Endodermal cell (in vitro differentiated cells): ENCODE measurements around the gene STEAP1B. TPM values are rescaled to one million over a fixed set of nuclear protein-coding genes. Genes with fewer than 3 reads are reported as not detected.

ENCODE experiments used
- DNase-seq: peaks from one replicate; pipeline ENCODE4 v3.0.0-alpha.2; 2017
- H3K27ac ChIP-seq: 2 replicates; pipeline ENCODE4 v1.5.1; 2013; ENCODE audit warnings: mild to moderate bottlenecking, low read depth, low read length, moderate library complexity
- H3K27me3 ChIP-seq: 2 replicates; pipeline ENCODE4 v1.6.1; 2013; ENCODE audit warnings: mild to moderate bottlenecking, low read length, moderate library complexity; ENCODE audit not compliant: insufficient read depth, control insufficient read depth, poor library complexity, severe bottlenecking
- H3K36me3 ChIP-seq: 2 replicates; pipeline ENCODE4 v1.7.0; 2013; ENCODE audit warnings: mild to moderate bottlenecking, low read length, moderate library complexity; ENCODE audit not compliant: control insufficient read depth, insufficient read depth
- H3K4me1 ChIP-seq: one replicate; pipeline ENCODE4 v1.7.0; 2013; ENCODE audit warnings: low read length; ENCODE audit not compliant: control insufficient read depth, insufficient read depth
- H3K4me3 ChIP-seq: 2 replicates; pipeline ENCODE4 v1.5.1; 2013; ENCODE audit warnings: mild to moderate bottlenecking, low read length, moderate library complexity
- H3K9ac ChIP-seq: 2 replicates; pipeline ENCODE4 v1.6.1; 2013; ENCODE audit warnings: mild to moderate bottlenecking, low read length, moderate library complexity; ENCODE audit not compliant: poor library complexity, severe bottlenecking; ENCODE audit errors: extremely low read depth
- H3K9me3 ChIP-seq: 2 replicates; pipeline ENCODE4 v1.6.1; 2013; ENCODE audit warnings: mild to moderate bottlenecking, low read length, moderate library complexity; ENCODE audit not compliant: control insufficient read depth
- H3K27ac Mint-ChIP-seq: 2 replicates; pipeline ENCODE4 v1.8.0; 2020; ENCODE audit warnings: mixed read lengths
- H3K27me3 Mint-ChIP-seq: 2 replicates; pipeline ENCODE4 v1.8.0; 2021; ENCODE audit warnings: mild to moderate bottlenecking, mixed read lengths; ENCODE audit not compliant: insufficient read depth
- H3K36me3 Mint-ChIP-seq: 2 replicates; pipeline ENCODE4 v1.8.0; 2020; ENCODE audit warnings: low read depth, mixed read lengths
- H3K4me1 Mint-ChIP-seq: 2 replicates; pipeline ENCODE4 v1.8.0; 2020; ENCODE audit warnings: mixed read lengths
- H3K4me3 Mint-ChIP-seq: 2 replicates; pipeline ENCODE4 v1.8.0; 2020; ENCODE audit warnings: mild to moderate bottlenecking, moderate library complexity, mixed read lengths
- H3K9me3 Mint-ChIP-seq: 2 replicates; pipeline ENCODE4 v1.8.0; 2020; ENCODE audit warnings: mild to moderate bottlenecking, mixed read lengths
- WGBS, 2 experiments: methylation state at CpG; one replicate each; pipeline versions ENCODE4 v1.1.5 to v1.1.7; 2013; ENCODE audit warnings: missing lambda C conversion rate in 2 of 2, mixed read lengths in 1 of 2; ENCODE audit not compliant: insufficient coverage in 1 of 2, insufficient read length in 1 of 2; 5-methylcytosine and 5-hydroxymethylcytosine counted together
- total RNA-seq, 2 donors: library from RNA; stranded (reverse); fragmentation: NEBNext Ultra II Directional in 1 of 2; extraction: Animal tissue kit (Norgen Biotek cat#: 25700) in 1 of 2; gene quantifications; 2 replicates in 1 of 2; 3 replicates in 1 of 2; pipeline ENCODE4 v1.2.1, GENCODE V29; 2021
- TF ChIP-seq, protein P1 (sequence below): fragments of 200-600 bp; sonication (generic); conservative IDR thresholded peaks from 2 replicates; pipeline ENCODE4 v1.5.0; 2021; ENCODE audit warnings: antibody characterized with exemption, mild to moderate bottlenecking

STEAP1B gene
- total RNA-seq, 2 donors from 2014 or later, result 30.5 to 54.2 TPM

GRCh38 chr7:22377703-22378102 is 122.3 kb downstream of the STEAP1B start:
- Histone ChIP-seq H3K36me3 (no peaks in the 10 kb centered on the region), H3K27ac (no peak overlapping the region), H3K9me3 (no peaks in the 10 kb centered on the region), H3K4me3 (no peak overlapping the region), H3K27me3 (no peaks in the 10 kb centered on the region), H3K9ac (no peak overlapping the region), H3K4me1 (no peaks in the 10 kb centered on the region)
- DNase-seq, result no peak
- Mint-ChIP-seq H3K27me3 (no peaks in the 10 kb centered on the region), H3K27ac (no peak overlapping the region), H3K4me1 (peaks cover 10% of the 10 kb centered on the region), H3K36me3 (no peaks in the 10 kb centered on the region), H3K9me3 (no peaks in the 10 kb centered on the region), H3K4me3 (no peak overlapping the region)
- TF ChIP-seq, protein P1, sequence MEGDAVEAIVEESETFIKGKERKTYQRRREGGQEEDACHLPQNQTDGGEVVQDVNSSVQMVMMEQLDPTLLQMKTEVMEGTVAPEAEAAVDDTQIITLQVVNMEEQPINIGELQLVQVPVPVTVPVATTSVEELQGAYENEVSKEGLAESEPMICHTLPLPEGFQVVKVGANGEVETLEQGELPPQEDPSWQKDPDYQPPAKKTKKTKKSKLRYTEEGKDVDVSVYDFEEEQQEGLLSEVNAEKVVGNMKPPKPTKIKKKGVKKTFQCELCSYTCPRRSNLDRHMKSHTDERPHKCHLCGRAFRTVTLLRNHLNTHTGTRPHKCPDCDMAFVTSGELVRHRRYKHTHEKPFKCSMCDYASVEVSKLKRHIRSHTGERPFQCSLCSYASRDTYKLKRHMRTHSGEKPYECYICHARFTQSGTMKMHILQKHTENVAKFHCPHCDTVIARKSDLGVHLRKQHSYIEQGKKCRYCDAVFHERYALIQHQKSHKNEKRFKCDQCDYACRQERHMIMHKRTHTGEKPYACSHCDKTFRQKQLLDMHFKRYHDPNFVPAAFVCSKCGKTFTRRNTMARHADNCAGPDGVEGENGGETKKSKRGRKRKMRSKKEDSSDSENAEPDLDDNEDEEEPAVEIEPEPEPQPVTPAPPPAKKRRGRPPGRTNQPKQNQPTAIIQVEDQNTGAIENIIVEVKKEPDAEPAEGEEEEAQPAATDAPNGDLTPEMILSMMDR, result no peak
- WGBS, 2 experiments, result 92 to 100% methylated on average over 1 to 2 of the region's 2 CpGs

- TF ChIP-seq, protein P1, result no peak
These were observed 124.5 kb downstream of the STEAP1B start for GRCh38 chr7:22375359-22376048.

DNA sequence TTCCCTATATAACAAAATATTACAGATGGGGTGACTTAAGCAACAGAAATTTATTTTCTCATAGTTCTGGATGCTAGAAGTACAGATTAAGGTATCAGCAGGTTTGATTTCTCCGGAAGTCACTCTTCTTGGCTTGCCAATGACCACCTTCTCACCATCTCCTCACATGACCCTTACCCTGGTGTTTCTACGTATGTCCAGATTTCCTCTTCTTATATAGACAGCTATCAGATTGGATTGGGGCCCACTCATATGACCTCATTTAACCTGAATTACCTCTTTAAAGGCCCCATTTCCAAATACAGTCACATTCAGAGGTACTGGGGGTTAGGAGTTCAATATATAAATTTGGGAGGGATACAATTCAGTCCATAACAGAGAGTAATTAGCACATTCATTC is 126.1 kb downstream of the STEAP1B start:
- Mint-ChIP-seq H3K4me3 (no peak overlapping the region), H3K4me1 (peaks cover 7% of the 10 kb centered on the region), H3K9me3 (no peaks in the 10 kb centered on the region), H3K36me3 (no peaks in the 10 kb centered on the region), H3K27ac (no peak overlapping the region), H3K27me3 (no peaks in the 10 kb centered on the region)
- Histone ChIP-seq H3K27ac (no peak overlapping the region), H3K4me1 (no peaks in the 10 kb centered on the region), H3K36me3 (no peaks in the 10 kb centered on the region), H3K4me3 (no peak overlapping the region), H3K9me3 (no peaks in the 10 kb centered on the region), H3K9ac (no peak overlapping the region), H3K27me3 (no peaks in the 10 kb centered on the region)
- no peak for DNase-seq
- WGBS, 2 experiments, result 90 to 100% methylated on average over 1 to 2 of the region's 2 CpGs
- TF ChIP-seq, protein P1, result no peak

More at GRCh38 chr7:22375359-22376048, 124.5 kb downstream of the STEAP1B start:
- Histone ChIP-seq H3K27ac (no peak overlapping the region), H3K9me3 (no peaks in the 10 kb centered on the region), H3K27me3 (no peaks in the 10 kb centered on the region), H3K36me3 (no peaks in the 10 kb centered on the region), H3K9ac (no peak overlapping the region), H3K4me1 (no peaks in the 10 kb centered on the region), H3K4me3 (no peak overlapping the region)
- Mint-ChIP-seq H3K27me3 (no peaks in the 10 kb centered on the region), H3K4me3 (no peak overlapping the region), H3K27ac (no peak overlapping the region), H3K9me3 (no peaks in the 10 kb centered on the region), H3K4me1 (peaks cover 7% of the 10 kb centered on the region), H3K36me3 (no peaks in the 10 kb centered on the region)
- WGBS, 2 experiments, result 80 to 100% methylated on average over 1 to 2 of the region's 2 CpGs
- no peak for DNase-seq
